IMR-90 (cell line): ENCODE data around the gene CAPN10. TPM values are rescaled to one million over a fixed set of nuclear protein-coding genes. Genes with fewer than 3 reads are reported as not detected.

ENCODE experiments used
- ATAC-seq: fragments of 200-7000 bp; cut with Tn5 transposase; 2 replicates; pipeline ENCODE4 v1.9.1; 2020; ENCODE audit warnings: low read depth, mild to moderate bottlenecking, moderate library complexity
- BruUV-seq: library from RNA; stranded (reverse); fragments of 400-500 nt; replicated peaks from 2 replicates; lab custom pipeline; 2021; lab: Mats Ljungman, UMichigan
- CTCF ChIA-PET: fragments of 300-600 bp; formaldehyde crosslinking; extraction: SDS; loops from one replicate; lab custom pipeline; 2021; ENCODE audit warnings: antibody characterized with exemption; lab: Yijun Ruan, JAX
- POLR2A ChIA-PET: fragments of 300-600 bp; sonication (Branson Sonifier 250); formaldehyde crosslinking; loops from one replicate; lab custom pipeline; 2022; ENCODE audit warnings: antibody characterized with exemption; ENCODE audit not compliant: unreplicated experiment; lab: Charles Lee
- DNase-seq: peaks from one replicate; pipeline ENCODE4 v3.0.0; 2013
- H2AFZ ChIP-seq: replicated peaks from 2 replicates; pipeline ENCODE3; 2013; ENCODE audit warnings: low read length, mild to moderate bottlenecking; ENCODE audit not compliant: poor library complexity
- H2AK5ac ChIP-seq: 2 replicates; pipeline ENCODE4 v1.6.1; 2013; ENCODE audit warnings: low read depth, low read length, inconsistent platforms
- H2AK9ac ChIP-seq: replicated peaks from 2 replicates; pipeline ENCODE3; 2013; ENCODE audit warnings: mild to moderate bottlenecking, low read depth, low read length, moderate library complexity; ENCODE audit not compliant: poor library complexity
- H2BK120ac ChIP-seq: 2 replicates; pipeline ENCODE4 v1.6.1; 2013; ENCODE audit warnings: low read depth, low read length, inconsistent platforms
- H2BK15ac ChIP-seq: 3 replicates; pipeline ENCODE4 v1.6.1; 2013; ENCODE audit warnings: low read depth, low read length, inconsistent platforms
- H2BK20ac ChIP-seq: 2 replicates; pipeline ENCODE4 v1.6.1; 2013; ENCODE audit warnings: low read depth, mild to moderate bottlenecking, inconsistent platforms, low read length, moderate library complexity
- H2BK5ac ChIP-seq: 2 replicates; pipeline ENCODE4 v1.6.1; 2013; ENCODE audit warnings: mild to moderate bottlenecking, low read depth, low read length, inconsistent platforms; ENCODE audit not compliant: poor library complexity, severe bottlenecking
- H3K14ac ChIP-seq: replicated peaks from 2 replicates; pipeline ENCODE4 v1.6.1; 2013; ENCODE audit warnings: low read depth, low read length, inconsistent platforms
- H3K18ac ChIP-seq: 2 replicates; pipeline ENCODE4 v1.6.1; 2013; ENCODE audit warnings: low read depth, low read length, control low read depth
- H3K23ac ChIP-seq: 2 replicates; pipeline ENCODE4 v1.6.1; 2013; ENCODE audit warnings: low read depth, low read length, inconsistent platforms
- H3K27ac ChIP-seq: 2 replicates; pipeline ENCODE4 v1.5.1; 2013; ENCODE audit warnings: mild to moderate bottlenecking, control low read depth, low read length; ENCODE audit not compliant: insufficient read depth
- H3K27me3 ChIP-seq: 2 replicates; pipeline ENCODE4 v1.6.1; 2013; ENCODE audit warnings: low read length; ENCODE audit not compliant: control insufficient read depth, insufficient read depth
- H3K36me3 ChIP-seq: 2 replicates; pipeline ENCODE4 v1.6.1; 2013; ENCODE audit warnings: low read length, mixed read lengths; ENCODE audit not compliant: control insufficient read depth, insufficient read depth
- H3K4ac ChIP-seq: 2 replicates; pipeline ENCODE4 v1.6.1; 2013; ENCODE audit warnings: low read depth, low read length, inconsistent platforms
- H3K4me1 ChIP-seq: 2 replicates; pipeline ENCODE4 v1.6.1; 2013; ENCODE audit warnings: low read length, mixed read lengths; ENCODE audit not compliant: control insufficient read depth, insufficient read depth
- H3K4me2 ChIP-seq: 2 replicates; pipeline ENCODE4 v1.6.1; 2013; ENCODE audit warnings: low read depth, mild to moderate bottlenecking, control low read depth, low read length, moderate library complexity
- H3K4me3 ChIP-seq: 2 replicates; pipeline ENCODE4 v1.5.1; 2013; ENCODE audit warnings: low read depth, mild to moderate bottlenecking, control low read depth, low read length, moderate library complexity; ENCODE audit not compliant: insufficient read depth
- H3K56ac ChIP-seq: 2 replicates; pipeline ENCODE4 v1.6.1; 2013; ENCODE audit warnings: low read length, inconsistent platforms; ENCODE audit not compliant: insufficient read depth; ENCODE audit errors: extremely low read depth
- H3K79me1 ChIP-seq, 2 experiments: 2 replicates each; pipeline ENCODE4 v1.6.1; 2013; ENCODE audit warnings: low read length in 2 of 2, inconsistent platforms in 1 of 2, low read depth in 1 of 2
- H3K9ac ChIP-seq: 2 replicates; pipeline ENCODE4 v1.6.1; 2013; ENCODE audit warnings: low read depth, low read length, control low read depth
- H3K9me1 ChIP-seq: 2 replicates; pipeline ENCODE4 v1.6.1; 2013; ENCODE audit warnings: low read length, inconsistent platforms; ENCODE audit not compliant: insufficient read depth
- H3K9me3 ChIP-seq: 2 replicates; pipeline ENCODE4 v1.6.1; 2013; ENCODE audit warnings: low read length; ENCODE audit not compliant: control insufficient read depth, insufficient read depth
- H4K20me1 ChIP-seq: 2 replicates; pipeline ENCODE4 v1.6.1; 2013; ENCODE audit warnings: low read length, inconsistent platforms; ENCODE audit not compliant: insufficient read depth
- H4K5ac ChIP-seq: 2 replicates; pipeline ENCODE4 v1.6.1; 2013; ENCODE audit warnings: mild to moderate bottlenecking, low read depth, low read length, control low read depth
- H4K8ac ChIP-seq, 2 experiments: 2 replicates each; pipeline ENCODE4 v1.6.1; 2013; ENCODE audit warnings: low read depth in 2 of 2, low read length in 2 of 2, control low read depth in 1 of 2, inconsistent platforms in 1 of 2
- H4K91ac ChIP-seq: 2 replicates; pipeline ENCODE4 v1.6.1; 2013; ENCODE audit warnings: low read depth, low read length, inconsistent platforms; ENCODE audit not compliant: insufficient read depth
- CHD1 ChIP-seq: IDR thresholded peaks from 2 replicates; pipeline ENCODE4 v1.6.1; 2012; ENCODE audit warnings: low read depth, low read length, improper control_type of control experiment
- MAFK ChIP-seq: IDR thresholded peaks from 2 replicates; pipeline ENCODE4 v1.6.1; 2012; ENCODE audit warnings: low read depth, low read length, improper control_type of control experiment
- MAZ ChIP-seq: IDR thresholded peaks from 2 replicates; pipeline ENCODE4 v1.6.1; 2012; ENCODE audit warnings: low read depth, mild to moderate bottlenecking, low read length, improper control_type of control experiment, moderate library complexity, borderline replicate concordance
- MXI1 ChIP-seq: IDR thresholded peaks from 2 replicates; pipeline ENCODE4 v1.6.1; 2012; ENCODE audit warnings: low read depth, mild to moderate bottlenecking, low read length, moderate library complexity, borderline replicate concordance
- RCOR1 ChIP-seq: IDR thresholded peaks from 2 replicates; pipeline ENCODE4 v1.6.1; 2012; ENCODE audit warnings: mild to moderate bottlenecking, low read length, improper control_type of control experiment; ENCODE audit not compliant: insufficient replicate concordance
- RFX5 ChIP-seq: IDR thresholded peaks from 2 replicates; pipeline ENCODE4 v1.8.0; 2012; ENCODE audit warnings: low read depth, mild to moderate bottlenecking, low read length, moderate library complexity
- SMC3 ChIP-seq: fragments of 150-350 bp; IDR thresholded peaks from 2 replicates; pipeline ENCODE4 v1.6.1; 2016; ENCODE audit warnings: low read depth, mild to moderate bottlenecking, antibody characterized with exemption, low read length, moderate library complexity
- WGBS, 2 experiments: methylation state at CpG; one replicate each; pipeline versions ENCODE4 v1.1.5 to v1.1.7; 2013; ENCODE audit warnings: missing lambda C conversion rate in 2 of 2; ENCODE audit not compliant: insufficient read length in 1 of 2; ENCODE audit errors: extremely low coverage in 2 of 2; 5-methylcytosine and 5-hydroxymethylcytosine counted together
- dilution Hi-C: fragments of 300-500 bp; cut with HindIII; formaldehyde crosslinking; loops from one replicate; pipeline ENCODE4 v1.14.3; 2018; ENCODE audit warnings: low sequenced_read_pairs; ENCODE audit not compliant: unreplicated experiment
- in situ Hi-C: fragments of 300-500 bp; cut with MboI; formaldehyde crosslinking; loops from 3 replicates; pipeline ENCODE4 v1.14.3; 2019; ENCODE audit warnings: low sequenced_read_pairs, inconsistent platforms, mixed read lengths
- intact Hi-C: fragments of 100-400 bp; cut with micrococcal nuclease; formaldehyde crosslinking; loops from 2 replicates; pipeline ENCODE4 v1.10.0; 2022
- polyA plus RNA-seq, 3 experiments: library from polyadenylated mRNA; depleted of rRNA; stranded (reverse); fragments of >200 nt; gene quantifications; 2 replicates each; pipeline ENCODE4 v1.2.3, GENCODE V29; 2012; ENCODE audit warnings: low replicate concordance in 1 of 3
- total RNA-seq: library from RNA; depleted of rRNA; stranded (reverse); fragments of >200 nt; gene quantifications from 2 replicates; pipeline ENCODE4 v1.2.3, GENCODE V29; 2012
- TF ChIP-seq, protein P1 (sequence below): conservative IDR thresholded peaks from 2 replicates; pipeline ENCODE4 v1.5.1; 2012; ENCODE audit warnings: mild to moderate bottlenecking, low read depth, low read length, improper control_type of control experiment
- TF ChIP-seq, protein P2 (sequence below): fragments of 150-350 bp; IDR thresholded peaks from 2 replicates; pipeline ENCODE4 v1.6.1; 2016; ENCODE audit warnings: low read depth, mild to moderate bottlenecking, low read length, moderate library complexity, borderline replicate concordance
- TF ChIP-seq, protein P3 (sequence below): fragments of 150-350 bp; IDR thresholded peaks from 2 replicates; pipeline ENCODE4 v1.6.1; 2017; ENCODE audit warnings: mild to moderate bottlenecking, antibody characterized with exemption, low read length, low read depth

CAPN10 gene
- total and polyA plus RNA-seq, 2 of the 4 experiments (the other 2 are of a cell fraction), result 6.3 to 20.9 TPM

DNA sequence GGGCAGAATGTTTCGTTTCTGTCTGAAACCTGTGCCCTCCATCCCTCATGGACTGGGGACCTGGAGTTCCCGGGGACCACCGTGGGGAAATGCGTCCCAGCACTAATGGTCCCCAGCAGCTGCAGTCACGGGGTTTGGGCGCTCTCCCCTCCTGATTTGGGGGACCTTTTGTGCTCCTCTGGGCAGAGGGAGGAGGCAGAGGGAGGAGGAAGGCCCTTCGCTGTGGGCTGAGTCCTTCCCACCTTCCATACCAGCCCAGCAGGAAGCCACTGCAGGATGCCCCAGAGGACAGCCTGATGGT is 41.9 kb downstream of the CAPN10 start:
- Histone ChIP-seq H2AK5ac (no peak overlapping the region), H3K9me3 (peaks cover 4% of the 10 kb centered on the region; the same call in 1 of the 2 replicates), H4K20me1 (no peaks in the 10 kb centered on the region), H3K27me3 (peaks cover 12% of the 10 kb centered on the region; the same call in 1 of the 2 replicates), H3K56ac (no peak overlapping the region), H4K5ac (no peak overlapping the region), H3K4me3 (no peak overlapping the region), H3K36me3 (no peaks in the 10 kb centered on the region), H2BK5ac (no peak overlapping the region), H2BK20ac (no peak overlapping the region), H2AFZ (peak overlapping the region; percentile 8), H3K4me1 (peaks cover 2% of the 10 kb centered on the region; the same call in 1 of the 2 replicates), H3K18ac (no peak overlapping the region), H2BK15ac (no peak overlapping the region), H2AK9ac (no peak overlapping the region), H4K8ac (no peak overlapping the region), H3K9me1 (no peaks in the 10 kb centered on the region), H2BK120ac (no peak overlapping the region), H3K27ac (no peak overlapping the region), H3K9ac (no peak overlapping the region), H3K4ac (no peak overlapping the region), H3K79me1 (no peaks in the 10 kb centered on the region), H4K91ac (no peak overlapping the region), H3K4me2 (no peak overlapping the region), H3K14ac (no peak overlapping the region), H3K23ac (no peak overlapping the region)
- no peak for TF ChIP-seq MXI1
- no peak for TF ChIP-seq RCOR1
- TF ChIP-seq SMC3, result no peak
- no peak for TF ChIP-seq MAZ
- TF ChIP-seq CHD1, result no peak
- TF ChIP-seq RFX5, result no peak
- TF ChIP-seq, protein P1, sequence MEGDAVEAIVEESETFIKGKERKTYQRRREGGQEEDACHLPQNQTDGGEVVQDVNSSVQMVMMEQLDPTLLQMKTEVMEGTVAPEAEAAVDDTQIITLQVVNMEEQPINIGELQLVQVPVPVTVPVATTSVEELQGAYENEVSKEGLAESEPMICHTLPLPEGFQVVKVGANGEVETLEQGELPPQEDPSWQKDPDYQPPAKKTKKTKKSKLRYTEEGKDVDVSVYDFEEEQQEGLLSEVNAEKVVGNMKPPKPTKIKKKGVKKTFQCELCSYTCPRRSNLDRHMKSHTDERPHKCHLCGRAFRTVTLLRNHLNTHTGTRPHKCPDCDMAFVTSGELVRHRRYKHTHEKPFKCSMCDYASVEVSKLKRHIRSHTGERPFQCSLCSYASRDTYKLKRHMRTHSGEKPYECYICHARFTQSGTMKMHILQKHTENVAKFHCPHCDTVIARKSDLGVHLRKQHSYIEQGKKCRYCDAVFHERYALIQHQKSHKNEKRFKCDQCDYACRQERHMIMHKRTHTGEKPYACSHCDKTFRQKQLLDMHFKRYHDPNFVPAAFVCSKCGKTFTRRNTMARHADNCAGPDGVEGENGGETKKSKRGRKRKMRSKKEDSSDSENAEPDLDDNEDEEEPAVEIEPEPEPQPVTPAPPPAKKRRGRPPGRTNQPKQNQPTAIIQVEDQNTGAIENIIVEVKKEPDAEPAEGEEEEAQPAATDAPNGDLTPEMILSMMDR, result no peak
- TF ChIP-seq MAFK, result no peak
- TF ChIP-seq, protein P2, sequence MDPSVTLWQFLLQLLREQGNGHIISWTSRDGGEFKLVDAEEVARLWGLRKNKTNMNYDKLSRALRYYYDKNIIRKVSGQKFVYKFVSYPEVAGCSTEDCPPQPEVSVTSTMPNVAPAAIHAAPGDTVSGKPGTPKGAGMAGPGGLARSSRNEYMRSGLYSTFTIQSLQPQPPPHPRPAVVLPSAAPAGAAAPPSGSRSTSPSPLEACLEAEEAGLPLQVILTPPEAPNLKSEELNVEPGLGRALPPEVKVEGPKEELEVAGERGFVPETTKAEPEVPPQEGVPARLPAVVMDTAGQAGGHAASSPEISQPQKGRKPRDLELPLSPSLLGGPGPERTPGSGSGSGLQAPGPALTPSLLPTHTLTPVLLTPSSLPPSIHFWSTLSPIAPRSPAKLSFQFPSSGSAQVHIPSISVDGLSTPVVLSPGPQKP, result no peak
- TF ChIP-seq, protein P3, sequence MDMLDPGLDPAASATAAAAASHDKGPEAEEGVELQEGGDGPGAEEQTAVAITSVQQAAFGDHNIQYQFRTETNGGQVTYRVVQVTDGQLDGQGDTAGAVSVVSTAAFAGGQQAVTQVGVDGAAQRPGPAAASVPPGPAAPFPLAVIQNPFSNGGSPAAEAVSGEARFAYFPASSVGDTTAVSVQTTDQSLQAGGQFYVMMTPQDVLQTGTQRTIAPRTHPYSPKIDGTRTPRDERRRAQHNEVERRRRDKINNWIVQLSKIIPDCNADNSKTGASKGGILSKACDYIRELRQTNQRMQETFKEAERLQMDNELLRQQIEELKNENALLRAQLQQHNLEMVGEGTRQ, result no peak
- WGBS, 2 experiments, result no CpG with 5 or more reads among the region's 7 CpGs
- POLR2A ChIA-PET, result no interaction called here
- ATAC-seq (no peak), DNase-seq (no peak)
- intact Hi-C loops, result no loop called here
- CTCF ChIA-PET, result no interaction called here
- dilution Hi-C loops, result no loop called here
- BruUV-seq, result no TSS peak
- in situ Hi-C loops, result no loop called here
